ENCODE results near the gene GPA33. TPM values are rescaled to one million over a fixed set of nuclear protein-coding genes. Genes with fewer than 3 reads are reported as not detected.
A peak's percentile ranks its signal among the peaks of the same experiment; 100 is the strongest.

GPA33 gene
- total and polyA plus RNA-seq, 2 donors from 2014 or later, result 0.28 TPM; not detected in 1

- Histone ChIP-seq H3K4me1 (ENCODE audit: control insufficient read depth in 2 of 3, insufficient read depth in 2 of 3, low read depth in 1 of 3, low read length in 3 of 3) (peaks cover 0 to 4% (median 0%) of the 10 kb centered on the region in 3 donors), H3K9ac (ENCODE audit: low read length in 3 of 3) (no peak overlapping the region), H3K9me3 (ENCODE audit: control insufficient read depth in 2 of 3, insufficient read depth in 1 of 3, low read length in 3 of 3) (no peaks in the 10 kb centered on the region), H3K36me3 (ENCODE audit: control insufficient read depth in 2 of 3, insufficient read depth in 3 of 3, low read length in 3 of 3) (no peaks in the 10 kb centered on the region), H3K27me3 (ENCODE audit: control insufficient read depth, insufficient read depth, low read length) (no peaks in the 10 kb centered on the region), H3K27ac (ENCODE audit: low read depth in 2 of 2, low read length in 2 of 2) (no peak overlapping the region), H3K4me3 (ENCODE audit: low read length in 3 of 3) (no peak overlapping the region)
- FAIRE-seq (no peak), DNase-seq (no peak)
- no peak for TF ChIP-seq CTCF (IDR thresholded peaks at IDR 0.05; ENCODE audit: borderline replicate concordance, extremely low read depth, insufficient read depth)
- intact Hi-C loops (cut with DNase I), result no loop called here
These were observed 8.5 kb downstream of the GPA33 start for GRCh38 chr1:167081594-167082156.

GRCh38 chr1:167077868-167078210 is 12.3 kb downstream of the GPA33 start:
- no peaks in the 10 kb centered on the region for H3K9me3 ChIP-seq (ENCODE audit: control insufficient read depth in 2 of 3, insufficient read depth in 1 of 3, low read length in 3 of 3)
- intact Hi-C loops (cut with DNase I), result no loop called here
- no peak for FAIRE-seq
- TF ChIP-seq CTCF (IDR thresholded peaks at IDR 0.05; ENCODE audit: borderline replicate concordance, extremely low read depth, insufficient read depth), result no peak
- no peak overlapping the region for H3K4me3 ChIP-seq (ENCODE audit: low read length in 3 of 3)
- no peaks in the 10 kb centered on the region for H3K36me3 ChIP-seq (ENCODE audit: control insufficient read depth in 2 of 3, insufficient read depth in 3 of 3, low read length in 3 of 3)
- no peak overlapping the region for H3K27ac ChIP-seq (ENCODE audit: low read depth in 2 of 2, low read length in 2 of 2)
- H3K4me1 ChIP-seq (ENCODE audit: control insufficient read depth in 2 of 3, insufficient read depth in 2 of 3, low read depth in 1 of 3, low read length in 3 of 3), result no peaks in the 10 kb centered on the region
- DNase-seq, result no peak
- H3K27me3 ChIP-seq (ENCODE audit: control insufficient read depth, insufficient read depth, low read length), result no peaks in the 10 kb centered on the region
- H3K9ac ChIP-seq (ENCODE audit: low read length in 3 of 3), result no peak overlapping the region

- Histone ChIP-seq H3K4me1 (ENCODE audit: control insufficient read depth in 2 of 3, insufficient read depth in 2 of 3, low read depth in 1 of 3, low read length in 3 of 3) (no peaks in the 10 kb centered on the region), H3K9ac (ENCODE audit: low read length in 3 of 3) (no peak overlapping the region), H3K36me3 (ENCODE audit: control insufficient read depth in 2 of 3, insufficient read depth in 3 of 3, low read length in 3 of 3) (no peaks in the 10 kb centered on the region), H3K4me3 (ENCODE audit: low read length in 3 of 3) (no peak overlapping the region), H3K27ac (ENCODE audit: low read depth in 2 of 2, low read length in 2 of 2) (no peak overlapping the region), H3K27me3 (ENCODE audit: control insufficient read depth, insufficient read depth, low read length) (no peaks in the 10 kb centered on the region), H3K9me3 (ENCODE audit: control insufficient read depth in 2 of 3, insufficient read depth in 1 of 3, low read length in 3 of 3) (no peaks in the 10 kb centered on the region)
- DNase-seq, result peak in 2 of 5 donors; percentile 62 to 71
- no peak for TF ChIP-seq CTCF (IDR thresholded peaks at IDR 0.05; ENCODE audit: borderline replicate concordance, extremely low read depth, insufficient read depth)
- FAIRE-seq, result no peak
- intact Hi-C loops (cut with DNase I), result no loop called here
These were observed 12.9 kb downstream of the GPA33 start for GRCh38 chr1:167077128-167077867.

All from kidney (tissue), 14 donors.